ENCODE results near the gene ID4.

Gene ID4

DNA sequence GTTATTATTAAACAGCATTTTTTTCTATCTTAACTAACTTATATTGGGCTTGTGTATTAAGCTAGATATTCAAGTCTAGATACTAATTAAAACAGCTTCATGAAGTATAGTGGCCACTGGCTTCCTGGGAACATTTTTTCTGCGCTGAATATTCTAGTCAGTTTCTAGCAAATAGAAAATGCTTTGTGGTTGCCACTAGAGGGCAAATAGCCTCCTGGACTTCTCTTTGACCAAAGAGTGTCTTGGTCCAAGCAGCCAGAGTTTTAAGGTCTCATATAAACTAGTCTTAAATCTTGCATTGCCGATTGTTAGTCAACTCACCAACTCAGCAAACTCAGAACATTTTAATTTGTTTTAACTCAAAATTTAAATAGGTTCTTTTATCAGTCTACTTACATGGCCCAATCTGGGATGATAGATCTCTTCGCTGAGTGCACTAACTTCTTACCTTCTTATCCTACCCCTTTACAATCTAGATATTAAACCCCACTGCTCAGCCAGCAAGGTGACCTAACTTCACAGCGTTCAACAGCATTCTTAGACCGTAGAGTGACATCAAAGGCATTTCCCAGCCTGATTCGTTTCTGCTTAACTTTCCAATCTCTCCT lies 24.6 kb upstream of the ID4 start:
- DNase-seq (ENCODE audit: insufficient read length, low spot score) (no peak), FAIRE-seq (no peak)
- TF ChIP-seq, protein P1, sequence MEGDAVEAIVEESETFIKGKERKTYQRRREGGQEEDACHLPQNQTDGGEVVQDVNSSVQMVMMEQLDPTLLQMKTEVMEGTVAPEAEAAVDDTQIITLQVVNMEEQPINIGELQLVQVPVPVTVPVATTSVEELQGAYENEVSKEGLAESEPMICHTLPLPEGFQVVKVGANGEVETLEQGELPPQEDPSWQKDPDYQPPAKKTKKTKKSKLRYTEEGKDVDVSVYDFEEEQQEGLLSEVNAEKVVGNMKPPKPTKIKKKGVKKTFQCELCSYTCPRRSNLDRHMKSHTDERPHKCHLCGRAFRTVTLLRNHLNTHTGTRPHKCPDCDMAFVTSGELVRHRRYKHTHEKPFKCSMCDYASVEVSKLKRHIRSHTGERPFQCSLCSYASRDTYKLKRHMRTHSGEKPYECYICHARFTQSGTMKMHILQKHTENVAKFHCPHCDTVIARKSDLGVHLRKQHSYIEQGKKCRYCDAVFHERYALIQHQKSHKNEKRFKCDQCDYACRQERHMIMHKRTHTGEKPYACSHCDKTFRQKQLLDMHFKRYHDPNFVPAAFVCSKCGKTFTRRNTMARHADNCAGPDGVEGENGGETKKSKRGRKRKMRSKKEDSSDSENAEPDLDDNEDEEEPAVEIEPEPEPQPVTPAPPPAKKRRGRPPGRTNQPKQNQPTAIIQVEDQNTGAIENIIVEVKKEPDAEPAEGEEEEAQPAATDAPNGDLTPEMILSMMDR (IDR thresholded peaks at IDR 0.05; ENCODE audit: insufficient read depth, missing control alignments): peak; percentile 33

DNA sequence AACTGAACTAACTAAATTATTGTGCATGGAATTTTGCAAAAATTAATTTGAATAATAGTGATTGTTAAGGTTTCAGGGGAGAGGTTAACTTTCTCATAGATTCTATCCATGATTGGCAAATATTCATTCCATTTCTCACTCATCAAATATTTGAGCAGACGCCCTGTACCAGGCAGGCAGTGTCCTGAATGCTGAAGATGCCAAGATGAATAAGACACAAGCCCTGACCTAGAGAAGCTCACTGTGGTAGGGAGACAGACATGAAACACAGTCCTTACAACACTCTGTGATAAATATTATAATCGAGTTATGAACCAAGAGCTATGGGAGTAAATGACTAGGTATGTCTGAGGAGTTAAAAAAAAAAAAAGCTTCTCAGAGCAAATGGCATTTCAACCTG lies 18.4 kb upstream of the ID4 start:
- TF ChIP-seq, protein P1 (IDR thresholded peaks at IDR 0.05; ENCODE audit: insufficient read depth, missing control alignments): no peak
- DNase-seq (ENCODE audit: insufficient read length, low spot score) (no peak), FAIRE-seq (no peak)

DNA sequence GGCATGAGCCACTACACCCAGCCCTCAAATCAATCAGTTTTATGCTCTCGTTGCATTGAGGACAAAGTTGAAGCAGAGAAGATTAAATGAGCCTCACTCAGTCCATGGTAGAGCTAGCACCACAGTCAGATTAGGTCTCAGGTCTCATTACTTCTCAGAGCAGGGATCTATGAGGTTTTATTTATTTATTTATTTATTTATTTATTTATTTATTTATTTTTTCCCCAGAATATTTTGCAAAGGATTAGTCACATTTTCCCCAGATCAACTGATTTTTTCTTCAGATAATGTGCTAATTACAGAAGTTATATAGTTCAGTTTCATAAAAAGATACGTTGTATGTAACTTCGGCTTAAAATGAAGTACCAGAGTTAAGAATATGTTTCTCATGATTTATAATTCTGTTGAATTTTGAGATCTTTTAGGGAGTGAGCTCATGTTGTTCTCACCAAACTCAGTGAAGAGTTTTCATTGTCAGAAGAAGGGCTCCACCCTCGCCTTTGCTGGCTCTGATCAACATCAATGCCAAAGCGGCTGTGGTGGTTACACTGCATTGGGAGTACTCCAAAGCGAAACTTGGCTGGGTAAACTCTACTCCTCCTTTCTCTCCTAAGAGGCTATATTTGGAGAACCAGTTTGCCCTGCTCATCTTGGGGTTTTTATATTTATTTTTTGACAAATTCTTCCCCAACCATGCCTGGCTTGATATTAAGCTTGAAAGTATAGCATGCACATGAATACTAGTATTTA lies 12.9 kb upstream of the ID4 start:
- TF ChIP-seq, protein P1 (IDR thresholded peaks at IDR 0.05; ENCODE audit: insufficient read depth, missing control alignments): no peak
- no peak for DNase-seq (ENCODE audit: insufficient read length, low spot score)

DNA sequence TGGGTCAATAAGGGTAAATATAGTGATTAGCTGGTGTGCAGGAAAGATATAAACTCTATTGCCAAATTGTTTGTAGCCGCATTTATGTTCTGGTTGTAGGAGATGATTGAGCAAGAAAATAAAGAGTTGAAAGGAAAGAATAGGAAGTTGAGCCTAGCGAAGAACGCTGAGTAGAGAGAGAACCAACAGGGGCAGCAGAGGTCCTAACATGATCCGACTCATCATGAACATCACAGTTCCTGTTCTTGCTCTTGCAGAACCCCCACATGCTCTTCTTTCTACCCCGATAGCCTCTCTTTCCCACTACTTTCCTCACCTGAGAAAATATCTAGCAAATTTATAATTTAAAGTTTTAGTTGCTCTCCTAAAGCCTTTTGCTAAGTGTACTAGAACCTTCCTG lies 9.9 kb upstream of the ID4 start:
- TF ChIP-seq, protein P1 (IDR thresholded peaks at IDR 0.05; ENCODE audit: insufficient read depth, missing control alignments): no peak
- DNase-seq (ENCODE audit: insufficient read length, low spot score) (no peak), FAIRE-seq (no peak)

More for the DNA sequence above, 12.9 kb upstream of the ID4 start:
- no peak for FAIRE-seq

DNA sequence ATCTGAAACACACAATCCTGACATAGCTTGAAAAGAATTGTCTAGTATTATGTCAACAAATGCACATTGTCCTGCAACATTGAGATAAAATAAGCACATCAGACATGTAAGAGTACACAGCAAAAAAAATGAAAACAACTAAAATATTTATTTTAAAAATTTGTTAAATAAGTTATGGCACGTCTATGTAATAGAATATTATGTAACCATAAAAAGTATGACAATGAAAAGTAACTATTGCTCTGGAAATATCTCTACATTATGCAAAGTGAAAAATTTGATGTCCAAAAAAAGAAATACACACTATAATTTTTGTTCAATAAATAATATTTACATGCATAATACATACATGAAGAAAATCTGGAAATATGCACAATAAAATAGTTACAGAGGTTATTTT lies 9.3 kb upstream of the ID4 start:
- FAIRE-seq (no peak), DNase-seq (ENCODE audit: insufficient read length, low spot score) (no peak)
- TF ChIP-seq, protein P1 (IDR thresholded peaks at IDR 0.05; ENCODE audit: insufficient read depth, missing control alignments): no peak

DNA sequence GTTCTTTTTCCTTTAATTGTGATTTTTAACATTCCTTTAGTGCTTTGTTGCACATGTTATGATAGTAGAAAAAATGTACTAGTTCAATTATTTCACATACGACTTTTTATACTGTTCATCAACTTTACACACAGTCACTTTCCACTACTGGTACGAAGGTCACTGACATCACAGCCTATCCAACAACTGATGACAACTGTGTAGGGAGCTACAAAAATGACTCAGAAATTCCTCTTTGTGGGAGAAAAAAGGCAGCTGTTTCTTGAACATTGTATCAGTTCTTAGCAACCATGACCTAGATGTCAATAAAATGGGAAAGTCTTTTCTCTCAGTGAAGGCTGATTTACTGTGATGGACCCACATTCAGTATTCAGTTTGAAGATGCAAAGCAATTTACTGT lies 7.0 kb upstream of the ID4 start:
- FAIRE-seq (no peak), DNase-seq (ENCODE audit: insufficient read length, low spot score) (no peak)
- TF ChIP-seq, protein P1 (IDR thresholded peaks at IDR 0.05; ENCODE audit: insufficient read depth, missing control alignments): no peak

DNA sequence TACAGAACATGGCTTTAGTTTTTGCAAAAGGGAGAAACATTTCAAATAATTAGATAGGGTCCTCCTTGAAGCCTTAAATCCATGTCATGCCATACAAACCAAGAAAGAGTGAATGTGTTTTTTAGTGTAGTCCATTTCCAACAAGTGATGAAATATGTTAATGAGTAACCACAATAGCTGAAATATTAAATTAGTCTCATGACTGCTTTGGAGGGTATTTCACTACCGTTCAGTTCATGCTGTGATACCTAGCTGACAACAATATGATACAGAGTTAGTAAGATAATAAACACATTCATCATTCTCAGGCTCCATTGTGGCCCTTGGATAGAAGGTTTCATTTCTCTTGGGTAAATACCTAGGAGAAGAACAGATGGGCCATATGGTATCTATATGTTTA lies 5.8 kb upstream of the ID4 start:
- DNase-seq (ENCODE audit: insufficient read length, low spot score): no peak
- no peak for FAIRE-seq
- TF ChIP-seq, protein P1 (IDR thresholded peaks at IDR 0.05; ENCODE audit: insufficient read depth, missing control alignments): no peak

Measured in D721Med (cell line).